Suprapubic skin (tissue), 4 donors: ENCODE measurements around the gene SLC2A9. TPM values are rescaled to one million over a fixed set of nuclear protein-coding genes. Genes with fewer than 3 reads are reported as not detected.

ENCODE experiments used
- DNase-seq, 2 donors: peaks; one replicate each; pipeline ENCODE4 v3.0.0-alpha.2; 2019; ENCODE audit warnings: low spot score in 2 of 2
- H3K27ac ChIP-seq: fragments of 200-600 bp; sonication (generic); one replicate; pipeline ENCODE4 v1.5.1; 2019
- H3K27me3 ChIP-seq: fragments of 200-600 bp; sonication (generic); one replicate; pipeline ENCODE4 v1.5.1; 2019
- H3K36me3 ChIP-seq: fragments of 200-600 bp; sonication (generic); one replicate; pipeline ENCODE4 v1.5.1; 2019
- H3K4me1 ChIP-seq: fragments of 200-600 bp; sonication (generic); one replicate; pipeline ENCODE4 v1.5.1; 2019
- H3K4me3 ChIP-seq: fragments of 200-600 bp; sonication (generic); one replicate; pipeline ENCODE4 v1.5.1; 2019; ENCODE audit warnings: mild to moderate bottlenecking
- H3K9me3 ChIP-seq: fragments of 200-600 bp; sonication (generic); one replicate; pipeline ENCODE4 v1.5.1; 2019
- EP300 ChIP-seq: sonication (generic); formaldehyde crosslinking; IDR thresholded peaks from one replicate; pipeline ENCODE4 v1.6.1; 2017; ENCODE audit warnings: antibody characterized with exemption
- POLR2A ChIP-seq, 2 donors: fragments of 450-650 bp; IDR thresholded peaks; one replicate each; pipeline ENCODE4 v1.6.1; 2017; ENCODE audit warnings: antibody characterized with exemption in 2 of 2, mild to moderate bottlenecking in 2 of 2, moderate library complexity in 2 of 2
- POLR2AphosphoS5 ChIP-seq, 3 donors: sonication (generic); formaldehyde crosslinking; IDR thresholded peaks; one replicate each; pipeline ENCODE4 v1.6.1; 2017; ENCODE audit warnings: antibody characterized with exemption in 3 of 3
- WGBS: methylation state at CpG from one replicate; pipeline ENCODE4 v1.1.5; 2018; 5-methylcytosine and 5-hydroxymethylcytosine counted together
- total RNA-seq, 4 donors: library from RNA; depleted of rRNA; stranded (reverse); fragments of >200 nt; gene quantifications; one replicate each; pipeline ENCODE4 v1.1.0, GENCODE V29; 2016
- TF ChIP-seq, protein P1 (sequence below), 2 donors: fragments of 200-600 bp in 1 of 2; fragments of 450-650 bp in 1 of 2; sonication (generic) in 1 of 2; IDR thresholded peaks; one replicate each; pipeline ENCODE4 v1.5.1; 2016 to 2019; ENCODE audit warnings: antibody characterized with exemption in 2 of 2, mild to moderate bottlenecking in 1 of 2, moderate library complexity in 1 of 2

The SLC2A9 gene
- total RNA-seq, 4 donors from 2014 or later, result 3.5 to 9.2 (median 8.1) TPM

GRCh38 chr4:10034136-10034535 is 12.8 kb upstream of the SLC2A9 start:
- Histone ChIP-seq H3K9me3 (no peaks in the 10 kb centered on the region), H3K36me3 (no peaks in the 10 kb centered on the region), H3K4me1 (peaks cover 28% of the 10 kb centered on the region), H3K27me3 (no peaks in the 10 kb centered on the region), H3K4me3 (no peak overlapping the region), H3K27ac (no peak overlapping the region)
- TF ChIP-seq, protein P1, sequence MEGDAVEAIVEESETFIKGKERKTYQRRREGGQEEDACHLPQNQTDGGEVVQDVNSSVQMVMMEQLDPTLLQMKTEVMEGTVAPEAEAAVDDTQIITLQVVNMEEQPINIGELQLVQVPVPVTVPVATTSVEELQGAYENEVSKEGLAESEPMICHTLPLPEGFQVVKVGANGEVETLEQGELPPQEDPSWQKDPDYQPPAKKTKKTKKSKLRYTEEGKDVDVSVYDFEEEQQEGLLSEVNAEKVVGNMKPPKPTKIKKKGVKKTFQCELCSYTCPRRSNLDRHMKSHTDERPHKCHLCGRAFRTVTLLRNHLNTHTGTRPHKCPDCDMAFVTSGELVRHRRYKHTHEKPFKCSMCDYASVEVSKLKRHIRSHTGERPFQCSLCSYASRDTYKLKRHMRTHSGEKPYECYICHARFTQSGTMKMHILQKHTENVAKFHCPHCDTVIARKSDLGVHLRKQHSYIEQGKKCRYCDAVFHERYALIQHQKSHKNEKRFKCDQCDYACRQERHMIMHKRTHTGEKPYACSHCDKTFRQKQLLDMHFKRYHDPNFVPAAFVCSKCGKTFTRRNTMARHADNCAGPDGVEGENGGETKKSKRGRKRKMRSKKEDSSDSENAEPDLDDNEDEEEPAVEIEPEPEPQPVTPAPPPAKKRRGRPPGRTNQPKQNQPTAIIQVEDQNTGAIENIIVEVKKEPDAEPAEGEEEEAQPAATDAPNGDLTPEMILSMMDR (IDR thresholded peaks at IDR 0.05), result no peak
- no peak for TF ChIP-seq EP300
- DNase-seq, result peak in 1 of 2 donors; percentile 67
- WGBS, result 51% methylated on average over 10 of the region's 10 CpGs

- H3K27me3 ChIP-seq, result no peaks in the 10 kb centered on the region
- H3K4me1 ChIP-seq, result peaks cover 34% of the 10 kb centered on the region
- no peaks in the 10 kb centered on the region for H3K9me3 ChIP-seq
- peak; percentile 41 to 74 for DNase-seq
- H3K27ac ChIP-seq, result peak overlapping the region; percentile 45
- H3K36me3 ChIP-seq, result no peaks in the 10 kb centered on the region
- TF ChIP-seq EP300 (no peak), POLR2A (IDR thresholded peaks at IDR 0.05) (no peak), POLR2AphosphoS5 (IDR thresholded peaks at IDR 0.05) (no peak)
- TF ChIP-seq, protein P1 (IDR thresholded peaks at IDR 0.05), result no peak
- WGBS, result 53% methylated on average over 17 of the region's 18 CpGs
- H3K4me3 ChIP-seq, result no peak overlapping the region
Observed at GRCh38 chr4:10033191-10033881, 12.0 kb upstream of the SLC2A9 start.

DNA sequence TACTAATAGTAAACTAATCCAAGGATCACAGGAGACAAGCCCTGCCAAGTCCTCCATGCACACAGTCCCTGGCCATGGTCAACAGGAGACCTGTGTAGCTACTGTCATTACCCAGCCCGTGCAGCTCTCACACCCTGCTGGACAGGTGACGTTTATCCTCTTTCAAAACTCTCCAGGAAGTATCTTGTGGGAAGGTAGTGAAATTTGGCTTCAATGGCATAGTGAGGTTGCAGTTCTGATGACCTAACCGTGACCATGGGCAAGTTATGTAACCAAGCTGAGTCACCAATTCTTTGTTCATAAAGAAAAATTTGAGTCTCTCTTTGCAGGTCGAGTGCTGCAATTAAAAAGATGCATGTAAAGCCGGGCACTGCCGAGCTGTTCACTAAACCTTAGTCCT is 11.3 kb upstream of the SLC2A9 start:
- H3K9me3 ChIP-seq, result no peaks in the 10 kb centered on the region
- no peak overlapping the region for H3K4me3 ChIP-seq
- 48% methylated on average over 4 of the region's 6 CpGs for WGBS
- peak overlapping the region; percentile 45 for H3K27ac ChIP-seq
- no peaks in the 10 kb centered on the region for H3K27me3 ChIP-seq
- peak in 1 of 2 donors; percentile 4 for DNase-seq
- TF ChIP-seq, protein P1 (IDR thresholded peaks at IDR 0.05), result no peak
- TF ChIP-seq POLR2AphosphoS5 (IDR thresholded peaks at IDR 0.05) (no peak), POLR2A (IDR thresholded peaks at IDR 0.05) (no peak), EP300 (no peak)
- H3K4me1 ChIP-seq, result peaks cover 34% of the 10 kb centered on the region
- no peaks in the 10 kb centered on the region for H3K36me3 ChIP-seq

GRCh38 chr4:10031668-10032590 is 10.6 kb upstream of the SLC2A9 start:
- Histone ChIP-seq H3K27me3 (no peaks in the 10 kb centered on the region), H3K36me3 (no peaks in the 10 kb centered on the region), H3K4me3 (no peak overlapping the region), H3K4me1 (peaks cover 34% of the 10 kb centered on the region), H3K27ac (no peak overlapping the region), H3K9me3 (no peaks in the 10 kb centered on the region)
- no peak for DNase-seq
- WGBS, result 83% methylated on average over 10 of the region's 10 CpGs
- no peak for TF ChIP-seq EP300
- TF ChIP-seq, protein P1 (IDR thresholded peaks at IDR 0.05), result no peak
